Psoas muscle (tissue), 8 donors: Measurements from ENCODE around the gene PTPN9. TPM values are rescaled to one million over a fixed set of nuclear protein-coding genes. Genes with fewer than 3 reads are reported as not detected.
A peak's percentile ranks its signal among the peaks of the same experiment; 100 is the strongest.
"Not testable (repeated sequence)": the region's sequence is repeated elsewhere in the genome, so short reads cannot be mapped to it uniquely, and the experiment has no call there.

Experiments used
- ATAC-seq, 4 donors: fragments of 200-7000 bp; cut with Tn5 transposase; one replicate each; pipeline ENCODE4 v1.9.1; 2020; ENCODE audit warnings: moderate library complexity in 3 of 4, mild to moderate bottlenecking in 2 of 4
- DNase-seq, 2 donors: peaks; one replicate each; pipeline ENCODE4 v3.0.0-alpha.2; 2020
- H3K27ac ChIP-seq: fragments of 200-600 bp; one replicate; pipeline ENCODE4 v1.8.0; 2022
- H3K27me3 ChIP-seq, 3 donors: fragments of 200-600 bp in 1 of 3; one replicate each; pipeline versions ENCODE4 v1.6.1 to v1.8.0; 2013 to 2022; ENCODE audit warnings: low read length in 2 of 3, mild to moderate bottlenecking in 2 of 3, moderate library complexity in 1 of 3; ENCODE audit not compliant: insufficient read depth in 3 of 3
- H3K36me3 ChIP-seq, 2 donors: fragments of 200-600 bp in 1 of 2; one replicate each; pipeline versions ENCODE4 v1.6.1 to v1.8.0; 2013 to 2022; ENCODE audit warnings: low read depth in 1 of 2, mild to moderate bottlenecking in 1 of 2, moderate library complexity in 1 of 2; ENCODE audit not compliant: insufficient read depth in 1 of 2
- H3K4me1 ChIP-seq: fragments of 200-600 bp; one replicate; pipeline ENCODE4 v1.8.0; 2022
- H3K4me3 ChIP-seq: fragments of 200-600 bp; one replicate; pipeline ENCODE4 v1.8.0; 2022; ENCODE audit warnings: mild to moderate bottlenecking
- H3K9me3 ChIP-seq: fragments of 200-600 bp; one replicate; pipeline ENCODE4 v1.8.0; 2022
- CTCF ChIP-seq: fragments of 200-600 bp; IDR thresholded peaks from one replicate; pipeline ENCODE4 v1.8.0; 2022; ENCODE audit warnings: antibody characterized with exemption
- WGBS, 3 donors: extraction: QIAGEN DNeasy Blood & Tissue Kit; methylation state at CpG; one replicate each; pipeline versions ENCODE4 v1.1.6 to v1.1.7; 2013; 5-methylcytosine and 5-hydroxymethylcytosine counted together
- intact Hi-C, 2 donors: fragments of 100-400 bp; cut with DNase I; formaldehyde crosslinking; loops; one replicate each; pipeline versions ENCODE4 v1.11.0 to v1.14.2; 2022
- polyA plus RNA-seq, 3 donors: library from polyadenylated mRNA; stranded (reverse); fragments of 200-250 nt; gene quantifications; one replicate each; pipeline ENCODE4 v1.2.3, GENCODE V29; 2013
- total RNA-seq, 4 donors: library from RNA; stranded (reverse); fragmentation: NEBNext Ultra II Directional in 2 of 4; extraction: Animal tissue kit (Norgen Biotek cat#: 25700) in 2 of 4; gene quantifications; one replicate each; pipeline versions ENCODE4 v1.2.1 to v1.2.4, GENCODE V29; 2021 to 2023
- donor health status: healthy with polysubstance abuse.
- donor health status: DM: no; HTN: no; CAD: no; lungs with moderate emphysema.
- donor health status: Bipolar disorder and iron deficiency.
- donor health status: healthy.
- donor health status: DM: yes; HTN: yes; CAD: no.
- donor health status: DM: no; HTN: no; CAD: no.
- donor health status: DM: no; HTN: no; CAD: no.
- donor health status: DM: yes; HTN: yes; CAD: no.

The PTPN9 gene
- total and polyA plus RNA-seq, 7 donors = 2.3 to 6.9 (median 5.5) TPM

DNA sequence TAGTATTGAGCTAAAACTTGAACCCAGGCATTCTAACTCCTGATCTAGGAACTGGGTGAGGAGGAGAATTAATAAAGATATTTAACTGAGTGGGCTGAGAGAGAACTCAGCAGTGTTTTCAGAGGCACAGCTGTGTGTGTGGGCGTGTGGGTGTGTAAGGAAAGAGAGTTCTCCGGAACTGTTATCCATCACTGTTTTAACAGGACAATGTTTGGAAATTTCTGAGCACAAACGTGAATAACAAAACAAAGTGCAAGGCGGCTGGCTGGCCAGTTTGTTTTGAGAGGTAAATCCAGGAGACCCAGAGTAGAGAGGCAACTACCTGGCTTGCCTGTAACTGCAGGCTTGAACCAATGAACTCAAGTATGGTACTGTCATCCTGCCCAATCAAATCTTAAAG lies 5.0 kb upstream of the PTPN9 start:
- TF ChIP-seq CTCF = no peak
- Histone ChIP-seq H3K36me3 (peaks cover 0 to 3% of the 10 kb centered on the region in 2 donors), H3K4me1 (no peaks in the 10 kb centered on the region), H3K9me3 (no peaks in the 10 kb centered on the region), H3K4me3 (no peak overlapping the region), H3K27me3 (no peaks in the 10 kb centered on the region), H3K27ac (no peak overlapping the region)
- 42 to 57% (median 50%) methylated on average over 4 of the region's 4 CpGs for WGBS, 3 donors
- DNase-seq (no peak), ATAC-seq (no peak)
- intact Hi-C loops = no loop called here

DNA sequence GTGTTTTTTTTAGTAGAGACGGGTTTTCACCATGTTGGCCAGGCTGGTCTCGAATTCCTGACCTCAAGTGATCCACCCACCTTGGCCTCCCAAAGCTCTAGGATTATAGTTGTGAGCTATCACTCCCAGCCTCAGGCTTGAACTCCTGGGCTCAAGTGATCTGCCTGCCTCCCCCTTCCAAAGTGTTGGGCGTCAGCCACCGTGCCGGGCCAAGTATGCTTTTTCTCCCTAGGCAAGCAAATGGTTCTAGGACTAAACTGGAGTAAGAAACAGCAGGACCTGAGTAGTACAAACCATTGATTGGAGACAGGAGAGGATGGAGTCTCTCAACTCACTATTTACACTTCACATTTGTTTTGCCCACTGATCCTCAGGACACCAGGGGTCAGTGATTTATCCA lies 4.6 kb upstream of the PTPN9 start:
- ATAC-seq = no peak
- TF ChIP-seq CTCF = no peak

DNA sequence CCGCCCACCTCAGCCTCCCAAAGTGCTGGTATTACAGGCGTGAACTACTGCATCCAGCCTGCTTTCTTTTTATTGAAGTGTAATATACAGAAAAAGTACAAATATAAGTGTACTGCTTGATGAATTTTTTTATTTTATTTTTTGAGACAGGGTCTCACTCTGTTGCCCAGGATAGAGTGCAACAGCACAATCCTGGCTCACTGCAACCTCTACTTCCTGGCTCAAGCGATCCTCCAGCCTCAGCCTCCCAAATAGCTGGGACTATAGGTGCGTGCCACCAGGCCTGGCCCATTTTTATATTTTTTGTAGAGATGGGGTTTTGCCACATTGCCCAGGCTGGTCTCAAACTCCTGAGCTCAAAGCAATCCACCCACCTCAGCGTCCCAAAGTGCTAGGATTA lies 3.8 kb upstream of the PTPN9 start:
- H3K27ac ChIP-seq, H3K4me1 ChIP-seq, intact Hi-C loops, H3K4me3 ChIP-seq, H3K36me3 ChIP-seq, H3K9me3 ChIP-seq, DNase-seq, ATAC-seq, H3K27me3 ChIP-seq: not testable (repeated sequence)
- 92 to 96% (median 96%) methylated on average over 5 of the region's 5 CpGs for WGBS, 3 donors

More for the DNA sequence above, 4.6 kb upstream of the PTPN9 start:
- Histone ChIP-seq H3K9me3 (no peaks in the 10 kb centered on the region), H3K27ac (no peak overlapping the region), H3K36me3 (peaks cover 0 to 3% of the 10 kb centered on the region in 2 donors), H3K4me3 (no peak overlapping the region), H3K27me3 (no peaks in the 10 kb centered on the region), H3K4me1 (no peaks in the 10 kb centered on the region)
- intact Hi-C loops = no loop called here
- WGBS, 3 donors = 27 to 64% (median 34%) methylated on average over 5 of the region's 5 CpGs
- DNase-seq = no peak

GRCh38 chr15:75578173-75578947 lies 755 bp downstream of the PTPN9 start:
- ATAC-seq (peak; percentile 49 to 76 (median 70)), DNase-seq (peak; percentile 25 to 57)
- intact Hi-C loops = loop anchor here in 1 of 2 donors (2.0 kb wide), 1 partner anchor 124 kb away; no protein-coding TSS in a partner anchor

More at GRCh38 chr15:75578173-75578947, 755 bp downstream of the PTPN9 start:
- no peaks in the 10 kb centered on the region for H3K9me3 ChIP-seq
- H3K4me1 ChIP-seq = peaks cover 15% of the 10 kb centered on the region
- no peaks in the 10 kb centered on the region for H3K27me3 ChIP-seq
- no peak for TF ChIP-seq CTCF
- H3K36me3 ChIP-seq = no peaks in the 10 kb centered on the region
- peak overlapping the region; percentile 98 for H3K4me3 ChIP-seq
- 0 to 1% (median 0%) methylated on average over 40 to 77 of the region's 77 CpGs for WGBS, 3 donors
- H3K27ac ChIP-seq = peak overlapping the region; percentile 84
